Muscle of leg (tissue), 11 donors: ENCODE results near the gene PFKP. TPM values are rescaled to one million over a fixed set of nuclear protein-coding genes. Genes with fewer than 3 reads are reported as not detected.

Source experiments
- DNase-seq: peaks from one replicate; pipeline ENCODE4 v3.0.0; 2013
- H3K27ac ChIP-seq: one replicate; pipeline ENCODE4 v1.5.1; 2013; ENCODE audit warnings: mild to moderate bottlenecking, low read length, control low read depth
- H3K27me3 ChIP-seq: one replicate; pipeline ENCODE4 v1.6.1; 2013; ENCODE audit warnings: low read length; ENCODE audit not compliant: control insufficient read depth, insufficient read depth
- H3K36me3 ChIP-seq: one replicate; pipeline ENCODE4 v1.6.1; 2013; ENCODE audit warnings: low read length; ENCODE audit not compliant: control insufficient read depth, insufficient read depth
- H3K4me1 ChIP-seq: one replicate; pipeline ENCODE4 v1.6.1; 2013; ENCODE audit warnings: low read length; ENCODE audit not compliant: control insufficient read depth, insufficient read depth
- H3K4me3 ChIP-seq: one replicate; pipeline ENCODE4 v1.5.1; 2013; ENCODE audit warnings: low read length, control low read depth
- H3K9me3 ChIP-seq: replicated peaks from 2 replicates; pipeline ENCODE4 v1.6.1; 2013; ENCODE audit warnings: low read depth, low read length; ENCODE audit not compliant: control insufficient read depth
- WGBS: methylation state at CpG from one replicate; pipeline ENCODE4 v1.1.5; 2013; ENCODE audit warnings: missing lambda C conversion rate; ENCODE audit not compliant: insufficient coverage; 5-methylcytosine and 5-hydroxymethylcytosine counted together
- polyA plus RNA-seq, 8 donors: library from polyadenylated mRNA; unstranded; fragments of 120-200 nt; gene quantifications; one replicate each; pipeline versions ENCODE4 v1.2.1 to v1.2.3, GENCODE V29; 2013; ENCODE audit warnings: inconsistent platforms in 1 of 8, low replicate concordance in 1 of 8; ENCODE audit not compliant: insufficient read length in 8 of 8, insufficient read depth in 1 of 8
- total RNA-seq: library from RNA; stranded (reverse); fragments of 120-200 nt; gene quantifications from one replicate; pipeline ENCODE4 v1.2.4, GENCODE V29; 2013

PFKP gene
- total and polyA plus RNA-seq, 9 donors: 15.0 to 24.4 (median 18.6) TPM

GRCh38 chr10:3150961-3151360 lies 83.6 kb downstream of the PFKP start:
- Histone ChIP-seq H3K4me3 (no peak overlapping the region), H3K36me3 (peaks cover 79% of the 10 kb centered on the region), H3K27ac (no peak overlapping the region), H3K4me1 (no peaks in the 10 kb centered on the region), H3K9me3 (no peaks in the 10 kb centered on the region), H3K27me3 (no peaks in the 10 kb centered on the region)
- WGBS: 87% methylated on average over 10 of the region's 14 CpGs
- DNase-seq: no peak

- WGBS: 95% methylated on average over 12 of the region's 13 CpGs
- Histone ChIP-seq H3K9me3 (no peaks in the 10 kb centered on the region), H3K4me3 (no peak overlapping the region), H3K4me1 (no peaks in the 10 kb centered on the region), H3K27ac (no peak overlapping the region), H3K27me3 (no peaks in the 10 kb centered on the region), H3K36me3 (peaks cover 72% of the 10 kb centered on the region)
- DNase-seq: no peak
Observed at GRCh38 chr10:3151889-3152565, 84.7 kb downstream of the PFKP start.

- 88% methylated on average over 9 of the region's 9 CpGs for WGBS
- H3K4me1 ChIP-seq: no peaks in the 10 kb centered on the region
Observed at GRCh38 chr10:3152566-3152935, 85.2 kb downstream of the PFKP start.

GRCh38 chr10:3154666-3155065 lies 87.3 kb downstream of the PFKP start:
- Histone ChIP-seq H3K36me3 (peaks cover 71% of the 10 kb centered on the region), H3K4me3 (no peak overlapping the region), H3K27ac (no peak overlapping the region), H3K4me1 (no peaks in the 10 kb centered on the region), H3K9me3 (no peaks in the 10 kb centered on the region), H3K27me3 (no peaks in the 10 kb centered on the region)
- no peak for DNase-seq
- 97% methylated on average over 9 of the region's 10 CpGs for WGBS

More at GRCh38 chr10:3152566-3152935, 85.2 kb downstream of the PFKP start:
- Histone ChIP-seq H3K27me3 (no peaks in the 10 kb centered on the region), H3K4me3 (no peak overlapping the region), H3K36me3 (peaks cover 70% of the 10 kb centered on the region), H3K27ac (no peak overlapping the region), H3K9me3 (no peaks in the 10 kb centered on the region)
- DNase-seq: no peak

- no peak overlapping the region for H3K27ac ChIP-seq
- H3K27me3 ChIP-seq: no peaks in the 10 kb centered on the region
- WGBS: 70% methylated on average over 2 of the region's 10 CpGs
Observed at GRCh38 chr10:3159152-3159551, 91.8 kb downstream of the PFKP start.

GRCh38 chr10:3162533-3162932 lies 95.2 kb downstream of the PFKP start:
- Histone ChIP-seq H3K4me1 (no peaks in the 10 kb centered on the region), H3K27ac (no peak overlapping the region), H3K9me3 (no peaks in the 10 kb centered on the region), H3K36me3 (peaks cover 83% of the 10 kb centered on the region), H3K4me3 (no peak overlapping the region), H3K27me3 (no peaks in the 10 kb centered on the region)
- WGBS: 82% methylated on average over 9 of the region's 9 CpGs
- DNase-seq: no peak

More at GRCh38 chr10:3159152-3159551, 91.8 kb downstream of the PFKP start:
- Histone ChIP-seq H3K9me3 (no peaks in the 10 kb centered on the region), H3K4me1 (no peaks in the 10 kb centered on the region), H3K36me3 (peaks cover 65% of the 10 kb centered on the region), H3K4me3 (no peak overlapping the region)
- DNase-seq: no peak

GRCh38 chr10:3163879-3164278 lies 96.5 kb downstream of the PFKP start:
- no peak for DNase-seq
- no peaks in the 10 kb centered on the region for H3K9me3 ChIP-seq
- 93% methylated on average over 4 of the region's 9 CpGs for WGBS
- H3K4me1 ChIP-seq: peaks cover 2% of the 10 kb centered on the region
- no peak overlapping the region for H3K27ac ChIP-seq
- no peak overlapping the region for H3K4me3 ChIP-seq
- H3K27me3 ChIP-seq: no peaks in the 10 kb centered on the region
- peaks cover 86% of the 10 kb centered on the region for H3K36me3 ChIP-seq

GRCh38 chr10:3165196-3165595 lies 97.8 kb downstream of the PFKP start:
- peaks cover 14% of the 10 kb centered on the region for H3K4me1 ChIP-seq
- no peak overlapping the region for H3K27ac ChIP-seq
- H3K36me3 ChIP-seq: peaks cover 82% of the 10 kb centered on the region
- H3K4me3 ChIP-seq: no peak overlapping the region
- no CpG with 5 or more reads among the region's 9 CpGs for WGBS
- H3K9me3 ChIP-seq: no peaks in the 10 kb centered on the region
- no peak for DNase-seq
- no peaks in the 10 kb centered on the region for H3K27me3 ChIP-seq

- no peak overlapping the region for H3K4me3 ChIP-seq
- H3K9me3 ChIP-seq: no peaks in the 10 kb centered on the region
- no peak overlapping the region for H3K27ac ChIP-seq
- WGBS: 95% methylated on average over 3 of the region's 10 CpGs
- DNase-seq: no peak
- peaks cover 73% of the 10 kb centered on the region for H3K36me3 ChIP-seq
- no peaks in the 10 kb centered on the region for H3K27me3 ChIP-seq
- H3K4me1 ChIP-seq: peaks cover 22% of the 10 kb centered on the region
Observed at GRCh38 chr10:3166496-3167290, 99.3 kb downstream of the PFKP start.

- H3K4me1 ChIP-seq: peaks cover 22% of the 10 kb centered on the region
- DNase-seq: no peak
- no peaks in the 10 kb centered on the region for H3K9me3 ChIP-seq
Observed at GRCh38 chr10:3167611-3168330, 100.4 kb downstream of the PFKP start.

More at GRCh38 chr10:3167611-3168330, 100.4 kb downstream of the PFKP start:
- Histone ChIP-seq H3K27me3 (no peaks in the 10 kb centered on the region), H3K4me3 (no peak overlapping the region), H3K36me3 (peaks cover 63% of the 10 kb centered on the region), H3K27ac (no peak overlapping the region)
- WGBS: 93% methylated on average over 13 of the region's 21 CpGs
